Transverse colon (tissue), 4 donors: Measurements from ENCODE around the gene GTF2F2. TPM values are rescaled to one million over a fixed set of nuclear protein-coding genes. Genes with fewer than 3 reads are reported as not detected.

Experiments used
- DNase-seq: peaks from one replicate; pipeline ENCODE4 v3.0.0-alpha.2; 2019
- H3K27ac ChIP-seq, 4 donors: fragments of 200-600 bp; sonication (generic); 2 replicates each; pipeline ENCODE4 v1.5.1; 2016 to 2018; ENCODE audit warnings: inconsistent platforms in 4 of 4
- H3K27me3 ChIP-seq: fragments of 200-600 bp; sonication (generic); 2 replicates; pipeline ENCODE4 v1.5.1; 2017; ENCODE audit warnings: inconsistent platforms
- H3K36me3 ChIP-seq, 4 donors: fragments of 200-600 bp; sonication (generic); 2 replicates each; pipeline ENCODE4 v1.5.1; 2017 to 2019; ENCODE audit warnings: inconsistent platforms in 4 of 4
- H3K4me1 ChIP-seq, 4 donors: fragments of 200-600 bp; sonication (generic); 2 replicates each; pipeline ENCODE4 v1.5.1; 2017 to 2020; ENCODE audit warnings: inconsistent platforms in 4 of 4
- H3K4me3 ChIP-seq, 4 donors: fragments of 200-600 bp; sonication (generic); 1 replicate in 1 of 4; 2 replicates in 3 of 4; pipeline versions ENCODE4 v1.5.1 to v1.6.1; 2017 to 2019; ENCODE audit warnings: inconsistent platforms in 4 of 4
- H3K9me3 ChIP-seq, 2 donors: fragments of 200-600 bp; sonication (generic); 2 replicates each; pipeline ENCODE4 v1.5.1; 2017 to 2019; ENCODE audit warnings: inconsistent platforms in 2 of 2
- CTCF ChIP-seq, 5 experiments: fragments of 200-600 bp in 3 of 5; fragments of 450-650 bp in 2 of 5; sonication (generic) in 3 of 5; IDR thresholded peaks; 1 replicate in 2 of 5; 2 replicates in 3 of 5; pipeline ENCODE4 v1.5.1; 2016 to 2017; ENCODE audit warnings: antibody characterized with exemption in 5 of 5, inconsistent platforms in 3 of 5, mild to moderate bottlenecking in 2 of 5, moderate library complexity in 1 of 5
- EP300 ChIP-seq: sonication (generic); formaldehyde crosslinking; IDR thresholded peaks from one replicate; pipeline ENCODE4 v1.6.1; 2017; ENCODE audit warnings: antibody characterized with exemption, low read depth
- POLR2A ChIP-seq: fragments of 450-650 bp; IDR thresholded peaks from one replicate; pipeline ENCODE4 v1.6.1; 2016; ENCODE audit warnings: antibody characterized with exemption, mild to moderate bottlenecking, moderate library complexity
- POLR2AphosphoS5 ChIP-seq, 3 donors: sonication (generic); formaldehyde crosslinking; IDR thresholded peaks; one replicate each; pipeline ENCODE4 v1.6.1; 2016; ENCODE audit warnings: antibody characterized with exemption in 3 of 3
- WGBS, 2 donors: methylation state at CpG; one replicate each; pipeline ENCODE4 v1.1.5; 2018; ENCODE audit warnings: low coverage in 1 of 2; 5-methylcytosine and 5-hydroxymethylcytosine counted together
- in situ Hi-C, 4 donors: fragments of 200-750 bp; cut with MboI; loops; one replicate each; pipeline versions ENCODE4 v1.15.0 to v1.15.1; 2017; ENCODE audit warnings: low sequenced_read_pairs in 3 of 4, low pct_ligation_motif_present in 1 of 4, low pct_unique_long_range_greater_than_20kb in 1 of 4
- intact Hi-C: fragments of 100-400 bp; cut with DNase I; formaldehyde crosslinking; loops from one replicate; pipeline ENCODE4 v1.15.1; 2023; ENCODE audit warnings: low total_unique reads
- total RNA-seq, 4 donors: library from RNA; depleted of rRNA; stranded (reverse); fragments of >200 nt; gene quantifications; one replicate each; pipeline ENCODE4 v1.1.0, GENCODE V29; 2016

GTF2F2 gene
- total RNA-seq, 4 donors from 2014 or later, result 6.8 to 23.8 (median 13.5) TPM

- H3K36me3 ChIP-seq, result peaks cover 0 to 5% (median 0%) of the 10 kb centered on the region in 4 donors
- in situ Hi-C loops (no loop called here), intact Hi-C loops (no loop called here)
- no peak for DNase-seq
- H3K4me1 ChIP-seq, result peaks cover 7 to 27% (median 11%) of the 10 kb centered on the region in 4 donors
- TF ChIP-seq POLR2A (no peak), POLR2AphosphoS5 (IDR thresholded peaks at IDR 0.05) (no peak), CTCF (IDR thresholded peaks at IDR 0.05) (no peak), EP300 (no peak)
- no peaks in the 10 kb centered on the region for H3K9me3 ChIP-seq
- peak overlapping the region; percentile 50 to 80 (median 74) for H3K27ac ChIP-seq
- no peaks in the 10 kb centered on the region for H3K27me3 ChIP-seq
- WGBS, 2 donors, result 48% methylated on average over 1 of the region's 1 CpG; no CpG with 5 or more reads in 1 of the 2 donors
- H3K4me3 ChIP-seq, result no peak overlapping the region
These were observed 42.5 kb downstream of the GTF2F2 start for GRCh38 chr13:45162821-45163220.

GRCh38 chr13:45166858-45167257 is 46.5 kb downstream of the GTF2F2 start:
- Histone ChIP-seq H3K36me3 (peaks cover 0 to 4% (median 0%) of the 10 kb centered on the region in 4 donors), H3K27me3 (no peaks in the 10 kb centered on the region), H3K4me3 (no peak overlapping the region), H3K4me1 (peaks cover 8 to 36% (median 11%) of the 10 kb centered on the region in 4 donors), H3K27ac (peak overlapping the region in 1 of 4 donors; percentile 74), H3K9me3 (no peaks in the 10 kb centered on the region)
- TF ChIP-seq CTCF (IDR thresholded peaks at IDR 0.05) (no peak), POLR2A (no peak), EP300 (no peak), POLR2AphosphoS5 (IDR thresholded peaks at IDR 0.05) (no peak)
- in situ Hi-C loops (no loop called here), intact Hi-C loops (no loop called here)
- WGBS, 2 donors, result 79 to 83% methylated on average over 3 of the region's 3 CpGs
- no peak for DNase-seq

- WGBS, 2 donors, result 82 to 96% methylated on average over 8 to 12 of the region's 12 CpGs
- intact Hi-C loops (no loop called here), in situ Hi-C loops (no loop called here)
- DNase-seq, result peak; percentile 77
- Histone ChIP-seq H3K27me3 (no peaks in the 10 kb centered on the region), H3K4me3 (no peak overlapping the region), H3K36me3 (peaks cover 0 to 4% (median 0%) of the 10 kb centered on the region in 4 donors), H3K9me3 (no peaks in the 10 kb centered on the region), H3K4me1 (peaks cover 3 to 26% (median 5%) of the 10 kb centered on the region in 4 donors), H3K27ac (peak overlapping the region; percentile 68 to 80 (median 72))
- TF ChIP-seq POLR2AphosphoS5 (IDR thresholded peaks at IDR 0.05) (peak in 1 of 3 donors; percentile 51), POLR2A (no peak), EP300 (no peak), CTCF (IDR thresholded peaks at IDR 0.05) (no peak)
These were observed 47.6 kb downstream of the GTF2F2 start for GRCh38 chr13:45167611-45168554.

DNA sequence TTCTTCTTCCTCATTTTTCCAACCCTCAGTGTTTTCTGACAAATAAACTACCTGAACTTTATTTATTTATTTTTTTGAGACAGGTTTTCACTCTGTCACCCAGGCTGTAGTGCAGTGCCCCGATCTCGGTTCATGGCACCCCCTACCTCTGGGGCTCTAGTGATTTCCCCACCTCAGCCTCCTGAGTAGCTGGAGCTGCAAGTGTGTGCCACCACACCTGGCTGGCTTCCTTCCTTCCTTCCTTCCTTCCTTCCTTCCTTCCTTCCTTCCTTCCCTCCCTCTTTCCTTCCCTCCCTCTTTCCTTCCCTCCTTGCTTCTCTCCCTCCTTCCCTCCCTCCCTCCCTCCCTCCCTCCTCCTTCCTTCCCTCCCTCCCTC is 48.2 kb downstream of the GTF2F2 start:
- intact Hi-C loops, result no loop called here
- H3K4me3 ChIP-seq, result no peak overlapping the region
- WGBS, 2 donors, result 71% methylated on average over 2 of the region's 2 CpGs; no CpG with 5 or more reads in 1 of the 2 donors
- H3K9me3 ChIP-seq, result no peaks in the 10 kb centered on the region
- peak overlapping the region; percentile 68 to 80 (median 72) for H3K27ac ChIP-seq
- peaks cover 0 to 19% (median 1%) of the 10 kb centered on the region in 4 donors for H3K4me1 ChIP-seq
- in situ Hi-C loops, result no loop called here
- no peaks in the 10 kb centered on the region for H3K27me3 ChIP-seq
- TF ChIP-seq POLR2AphosphoS5 (IDR thresholded peaks at IDR 0.05) (no peak), POLR2A (no peak), CTCF (IDR thresholded peaks at IDR 0.05) (no peak), EP300 (no peak)
- no peak for DNase-seq
- H3K36me3 ChIP-seq, result peaks cover 0 to 4% (median 0%) of the 10 kb centered on the region in 4 donors
